ENCODE results near the gene MPV17L2. TPM values are rescaled to one million over a fixed set of nuclear protein-coding genes. Genes with fewer than 3 reads are reported as not detected.

MPV17L2 gene
- total RNA-seq: 6.0 and 6.4 TPM in 2 replicates

GRCh38 chr19:18192673-18193387 is at the start of gene MPV17L2:
TSS of gene MPV17L2 (plus strand) at chr19:18193218. CDS start at chr19:18193282, 64 bp downstream.

GRCh38 chr19:18152817-18153555 is 40.0 kb upstream of the MPV17L2 start, which contains the start of gene PIK3R2:
TSS of gene PIK3R2 (plus strand) at chr19:18153163. CDS start at chr19:18155880, 2,717 bp downstream.

GRCh38 chr19:18173572-18174288 is 19.3 kb upstream of the MPV17L2 start, which contains the start of gene IFI30:
TSS of gene IFI30 (plus strand) at chr19:18173813. CDS start at chr19:18173842, 29 bp downstream.

GRCh38 chr19:18203863-18204393 is 10.9 kb downstream of the MPV17L2 start, which contains the start of gene RAB3A:
TSS of gene RAB3A (minus strand) at chr19:18204042. CDS start at chr19:18202740, 1,302 bp downstream.

GRCh38 chr19:18225702-18226468 is 32.9 kb downstream of the MPV17L2 start, which contains the start of gene PDE4C:
TSS of gene PDE4C (minus strand) at chr19:18226438. CDS start at chr19:18226415, 23 bp downstream.

Other genes with a start within 250 kb of the MPV17L2 start
- 0.09 TPM in 1 of 2 replicates, not detected in the other for gene KCNN1, start 226.1 kb upstream of the MPV17L2 start, total RNA-seq
- 4.0 and 4.4 TPM in 2 replicates for gene ARRDC2, start 185.0 kb upstream of the MPV17L2 start, total RNA-seq
- gene IL12RB1, start 106.3 kb upstream of the MPV17L2 start, total RNA-seq: 0.14 and 0.18 TPM in 2 replicates
- gene MAST3, start 95.4 kb upstream of the MPV17L2 start, total RNA-seq: 1.8 and 2.5 TPM in 2 replicates
- 3.4 and 7.4 TPM in 2 replicates for gene PIK3R2, start 40.1 kb upstream of the MPV17L2 start, total RNA-seq
- 7.2 and 11.2 TPM in 2 replicates for gene IFI30, start 19.4 kb upstream of the MPV17L2 start, total RNA-seq
- gene RAB3A, start 10.8 kb downstream of the MPV17L2 start, total RNA-seq: 2.4 and 3.1 TPM in 2 replicates
- gene PDE4C, start 33.2 kb downstream of the MPV17L2 start, total RNA-seq: 0.57 and 4.9 TPM in 2 replicates
- gene IQCN, start 81.2 kb downstream of the MPV17L2 start, total RNA-seq: 0.14 and 0.28 TPM in 2 replicates
- gene JUND, start 88.4 kb downstream of the MPV17L2 start, total RNA-seq: 47.5 and 69.6 TPM in 2 replicates
- 78.1 and 107 TPM in 2 replicates for gene LSM4, start 129.9 kb downstream of the MPV17L2 start, total RNA-seq
- gene PGPEP1, start 147.4 kb downstream of the MPV17L2 start, total RNA-seq: 33.1 and 44.2 TPM in 2 replicates
- gene GDF15, start 192.9 kb downstream of the MPV17L2 start, total RNA-seq: 62.4 and 105 TPM in 2 replicates
- gene LRRC25, start 204.4 kb downstream of the MPV17L2 start, total RNA-seq: 0.14 and 0.28 TPM in 2 replicates
- gene SSBP4, start 226.2 kb downstream of the MPV17L2 start, total RNA-seq: 32.9 and 45.6 TPM in 2 replicates
- gene ISYNA1, start 244.9 kb downstream of the MPV17L2 start, total RNA-seq: 9.2 and 23.0 TPM in 2 replicates

All from smooth muscle cell of bladder (primary cell).